Keratinocyte (primary cell): Measurements from ENCODE around the gene DLL1. TPM values are rescaled to one million over a fixed set of nuclear protein-coding genes. Genes with fewer than 3 reads are reported as not detected.

ENCODE experiments used
- DNase-seq: peaks from one replicate; pipeline ENCODE4 v3.0.0-alpha.2; 2011; ENCODE audit warnings: low read depth, missing footprints, low spot score
- FAIRE-seq: peaks from 2 replicates; lab custom pipeline; 2011; peaks lifted over from hg19 to GRCh38; lab: Jason Lieb, UNC
- H2AFZ ChIP-seq: 2 replicates; pipeline ENCODE4 v1.6.0; 2012; ENCODE audit warnings: low read length, control low read depth, inconsistent platforms; ENCODE audit not compliant: control insufficient read depth
- H3K27ac ChIP-seq: 2 replicates; pipeline ENCODE4 v1.5.1; 2011; ENCODE audit warnings: low read length; ENCODE audit not compliant: control insufficient read depth, insufficient read depth
- H3K27me3 ChIP-seq: 3 replicates; pipeline ENCODE4 v1.6.0; 2011; ENCODE audit warnings: low read length; ENCODE audit not compliant: control insufficient read depth, insufficient read depth; ENCODE audit errors: extremely low read depth
- H3K36me3 ChIP-seq, 2 experiments: 2 replicates in 1 of 2; 3 replicates in 1 of 2; pipeline ENCODE4 v1.5.1; 2011; ENCODE audit warnings: low read length in 2 of 2, mild to moderate bottlenecking in 1 of 2; ENCODE audit not compliant: control insufficient read depth in 2 of 2, insufficient read depth in 2 of 2; ENCODE audit errors: extremely low read depth in 1 of 2
- H3K4me1 ChIP-seq: 3 replicates; pipeline ENCODE4 v1.5.1; 2011; ENCODE audit warnings: low read length; ENCODE audit not compliant: control insufficient read depth, insufficient read depth; ENCODE audit errors: extremely low read depth
- H3K4me2 ChIP-seq: 3 replicates; pipeline ENCODE4 v1.6.0; 2011; ENCODE audit warnings: low read depth, low read length; ENCODE audit not compliant: control insufficient read depth, insufficient read depth; ENCODE audit errors: extremely low read depth
- H3K4me3 ChIP-seq, 3 experiments: fragments of 200-600 bp in 1 of 3; sonication (generic) in 1 of 3; 2 replicates in 2 of 3; 3 replicates in 1 of 3; pipeline ENCODE4 v1.5.1; 2011 to 2016; ENCODE audit warnings: low read length in 3 of 3, mild to moderate bottlenecking in 3 of 3, control low read depth in 2 of 3, inconsistent platforms in 1 of 3, low read depth in 1 of 3, mixed read lengths in 1 of 3, mixed run types in 1 of 3, moderate library complexity in 1 of 3; ENCODE audit not compliant: control insufficient read depth in 2 of 3, insufficient read depth in 2 of 3; ENCODE audit errors: extremely low read depth in 1 of 3
- H3K79me2 ChIP-seq: 2 replicates; pipeline ENCODE4 v1.6.0; 2012; ENCODE audit warnings: low read length; ENCODE audit not compliant: control insufficient read depth, insufficient read depth
- H3K9ac ChIP-seq: 3 replicates; pipeline ENCODE4 v1.6.0; 2011; ENCODE audit warnings: low read length; ENCODE audit not compliant: control insufficient read depth, insufficient read depth; ENCODE audit errors: extremely low read depth
- H3K9me1 ChIP-seq: 3 replicates; pipeline ENCODE4 v1.6.0; 2011; ENCODE audit warnings: low read length; ENCODE audit not compliant: control insufficient read depth, insufficient read depth; ENCODE audit errors: extremely low read depth
- H3K9me3 ChIP-seq: 2 replicates; pipeline ENCODE4 v1.5.1; 2012; ENCODE audit warnings: low read depth, low read length; ENCODE audit not compliant: control insufficient read depth
- H4K20me1 ChIP-seq: 3 replicates; pipeline ENCODE4 v1.6.0; 2011; ENCODE audit warnings: low read length; ENCODE audit not compliant: control insufficient read depth, insufficient read depth; ENCODE audit errors: extremely low read depth
- EZH2 ChIP-seq: IDR thresholded peaks from one replicate; pipeline ENCODE4 v1.6.1; 2012; ENCODE audit warnings: inconsistent platforms, mild to moderate bottlenecking, low read length, moderate library complexity
- dilution Hi-C: fragments of 300-500 bp; cut with MboI; formaldehyde crosslinking; loops from one replicate; pipeline ENCODE4 v1.7.0; 2020; ENCODE audit warnings: low sequenced_read_pairs; ENCODE audit not compliant: extremely low pct_ligation_motif_present
- polyA plus RNA-seq, 5 experiments: library from polyadenylated mRNA; depleted of rRNA in 3 of 5; stranded (reverse) in 3 of 5; stranded (forward) in 1 of 5; unstranded in 1 of 5; fragments of >200 nt; gene quantifications; 1 replicate in 1 of 5; 2 replicates in 3 of 5; 3 replicates in 1 of 5; pipeline versions ENCODE4 v1.2.1 to v1.2.3, GENCODE V29; 2011 to 2012; ENCODE audit warnings: missing spikeins in 2 of 5, low read depth in 1 of 5, low replicate concordance in 1 of 5
- TF ChIP-seq, protein P1 (sequence below), 3 experiments: IDR thresholded peaks in 1 of 3; conservative IDR thresholded peaks in 1 of 3; optimal IDR thresholded peaks in 1 of 3; 2 replicates in 2 of 3; 3 replicates in 1 of 3; pipeline versions ENCODE3 to v1.5.1; 2011; ENCODE audit warnings: low read length in 3 of 3, mild to moderate bottlenecking in 3 of 3, moderate library complexity in 2 of 3, control low read depth in 1 of 3, inconsistent platforms in 1 of 3; ENCODE audit not compliant: insufficient read depth in 2 of 3; ENCODE audit errors: extremely low read depth in 1 of 3

Gene DLL1
- polyA plus RNA-seq, 1 donor (not counting 4 experiments of a cell fraction or from before 2014, with no cell fraction given): 8.2 TPM

DNA sequence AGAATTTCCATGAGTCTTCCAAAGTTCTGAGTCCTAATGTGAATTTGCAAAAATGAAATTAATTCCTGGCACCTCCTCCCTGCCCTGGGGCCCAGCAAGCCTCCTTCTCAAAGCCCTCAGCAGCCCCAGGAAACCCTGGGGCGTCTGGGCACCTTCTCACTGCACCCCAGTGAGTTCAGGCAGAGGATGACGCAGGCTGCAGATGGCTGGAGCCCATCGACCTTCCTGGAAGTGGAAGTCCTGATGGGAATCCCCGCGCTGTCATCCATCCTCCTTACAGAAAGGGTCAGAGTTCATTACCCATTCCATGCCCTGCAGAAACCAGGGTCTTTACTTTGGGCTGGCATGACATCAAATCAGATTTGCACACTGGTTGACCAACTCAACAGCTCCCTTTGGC lies 31.6 kb downstream of the DLL1 start:
- Histone ChIP-seq H3K4me2 (no peak overlapping the region), H4K20me1 (no peaks in the 10 kb centered on the region), H3K27me3 (no peaks in the 10 kb centered on the region), H3K9ac (no peak overlapping the region), H3K9me1 (no peaks in the 10 kb centered on the region), H3K9me3 (no peaks in the 10 kb centered on the region), H2AFZ (no peak overlapping the region), H3K79me2 (no peaks in the 10 kb centered on the region), H3K4me3 (no peak overlapping the region), H3K4me1 (no peaks in the 10 kb centered on the region), H3K27ac (no peak overlapping the region), H3K36me3 (no peaks in the 10 kb centered on the region)
- FAIRE-seq (no peak), DNase-seq (no peak)
- TF ChIP-seq, protein P1, sequence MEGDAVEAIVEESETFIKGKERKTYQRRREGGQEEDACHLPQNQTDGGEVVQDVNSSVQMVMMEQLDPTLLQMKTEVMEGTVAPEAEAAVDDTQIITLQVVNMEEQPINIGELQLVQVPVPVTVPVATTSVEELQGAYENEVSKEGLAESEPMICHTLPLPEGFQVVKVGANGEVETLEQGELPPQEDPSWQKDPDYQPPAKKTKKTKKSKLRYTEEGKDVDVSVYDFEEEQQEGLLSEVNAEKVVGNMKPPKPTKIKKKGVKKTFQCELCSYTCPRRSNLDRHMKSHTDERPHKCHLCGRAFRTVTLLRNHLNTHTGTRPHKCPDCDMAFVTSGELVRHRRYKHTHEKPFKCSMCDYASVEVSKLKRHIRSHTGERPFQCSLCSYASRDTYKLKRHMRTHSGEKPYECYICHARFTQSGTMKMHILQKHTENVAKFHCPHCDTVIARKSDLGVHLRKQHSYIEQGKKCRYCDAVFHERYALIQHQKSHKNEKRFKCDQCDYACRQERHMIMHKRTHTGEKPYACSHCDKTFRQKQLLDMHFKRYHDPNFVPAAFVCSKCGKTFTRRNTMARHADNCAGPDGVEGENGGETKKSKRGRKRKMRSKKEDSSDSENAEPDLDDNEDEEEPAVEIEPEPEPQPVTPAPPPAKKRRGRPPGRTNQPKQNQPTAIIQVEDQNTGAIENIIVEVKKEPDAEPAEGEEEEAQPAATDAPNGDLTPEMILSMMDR (optimal IDR thresholded peaks at IDR 0.05 in 1 of 3, IDR thresholded peaks at IDR 0.05 in 1 of 3, conservative IDR thresholded peaks at IDR 0.05 in 1 of 3; ENCODE audit: extremely low read depth in 1 of 3, insufficient read depth in 2 of 3, low read length in 3 of 3): no peak
- TF ChIP-seq EZH2: no peak
- dilution Hi-C loops: no loop called here

DNA sequence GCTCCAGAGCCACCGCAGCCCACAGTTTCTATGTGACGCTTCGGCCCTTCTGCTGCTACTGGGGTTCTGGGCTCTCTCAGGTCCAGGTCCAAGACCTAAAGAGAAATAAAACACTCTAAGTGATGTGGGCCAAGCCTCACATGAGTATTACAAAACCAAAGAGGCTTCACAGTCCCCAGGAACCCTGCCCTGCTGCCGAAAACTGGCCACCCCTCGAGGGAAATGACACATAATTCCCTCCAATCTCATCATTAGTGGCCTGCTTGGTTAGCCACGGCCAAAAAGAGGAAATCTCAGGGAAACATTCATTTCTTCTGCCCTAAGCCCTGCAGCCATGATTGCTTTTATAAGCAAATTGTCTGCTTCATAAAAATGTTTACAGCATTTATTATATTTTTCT lies 32.5 kb downstream of the DLL1 start:
- no peaks in the 10 kb centered on the region for H3K27me3 ChIP-seq
- H3K79me2 ChIP-seq: no peaks in the 10 kb centered on the region
- no peak overlapping the region for H3K4me2 ChIP-seq
- DNase-seq (no peak), FAIRE-seq (no peak)
- no peaks in the 10 kb centered on the region for H3K4me1 ChIP-seq
- H3K9ac ChIP-seq: no peak overlapping the region
- H2AFZ ChIP-seq: no peak overlapping the region
- dilution Hi-C loops: no loop called here
- no peaks in the 10 kb centered on the region for H3K9me3 ChIP-seq
- no peaks in the 10 kb centered on the region for H3K36me3 ChIP-seq
- H3K27ac ChIP-seq: no peak overlapping the region
- no peaks in the 10 kb centered on the region for H4K20me1 ChIP-seq
- no peaks in the 10 kb centered on the region for H3K9me1 ChIP-seq
- no peak overlapping the region for H3K4me3 ChIP-seq
- TF ChIP-seq, protein P1 (optimal IDR thresholded peaks at IDR 0.05 in 1 of 3, IDR thresholded peaks at IDR 0.05 in 1 of 3, conservative IDR thresholded peaks at IDR 0.05 in 1 of 3; ENCODE audit: extremely low read depth in 1 of 3, insufficient read depth in 2 of 3, low read length in 3 of 3): no peak
- no peak for TF ChIP-seq EZH2
